ENCODE measurements around the gene ELFN2. TPM values are rescaled to one million over a fixed set of nuclear protein-coding genes. Genes with fewer than 3 reads are reported as not detected.

ELFN2 gene
- total RNA-seq, 3 donors from 2014 or later, result 0.35 to 0.54 TPM; not detected in 1

- DNase-seq (no peak), ATAC-seq (no peak)
- Histone ChIP-seq H3K9me3 (no peaks in the 10 kb centered on the region), H3K36me3 (ENCODE audit: low read depth) (no peaks in the 10 kb centered on the region), H3K4me1 (ENCODE audit: low read depth) (no peaks in the 10 kb centered on the region), H3K4me3 (no peak overlapping the region)
- intact Hi-C loops (cut with DNase I, micrococcal nuclease), result no loop called here
- TF ChIP-seq CTCF (IDR thresholded peaks at IDR 0.05), result no peak
These were observed 92.1 kb downstream of the ELFN2 start for GRCh38 chr22:37334859-37335805.

GRCh38 chr22:37334461-37334858 is 92.8 kb downstream of the ELFN2 start:
- TF ChIP-seq CTCF (IDR thresholded peaks at IDR 0.05), result no peak
- intact Hi-C loops (cut with DNase I, micrococcal nuclease), result no loop called here
- no peaks in the 10 kb centered on the region for H3K4me1 ChIP-seq (ENCODE audit: low read depth)
- ATAC-seq (no peak), DNase-seq (no peak)
- H3K4me3 ChIP-seq, result no peak overlapping the region
- no peaks in the 10 kb centered on the region for H3K36me3 ChIP-seq (ENCODE audit: low read depth)
- H3K9me3 ChIP-seq, result no peaks in the 10 kb centered on the region

GRCh38 chr22:37333724-37334460 is 93.4 kb downstream of the ELFN2 start:
- TF ChIP-seq CTCF (IDR thresholded peaks at IDR 0.05), result no peak
- Histone ChIP-seq H3K9me3 (no peaks in the 10 kb centered on the region), H3K4me3 (no peak overlapping the region), H3K4me1 (ENCODE audit: low read depth) (no peaks in the 10 kb centered on the region), H3K36me3 (ENCODE audit: low read depth) (no peaks in the 10 kb centered on the region)
- DNase-seq (no peak), ATAC-seq (no peak)
- intact Hi-C loops (cut with DNase I, micrococcal nuclease), result no loop called here

- DNase-seq, result no peak
- H3K9me3 ChIP-seq, result no peaks in the 10 kb centered on the region
- no peak for ATAC-seq
- no peak overlapping the region for H3K4me3 ChIP-seq
- intact Hi-C loops (cut with DNase I, micrococcal nuclease), result no loop called here
- H3K4me1 ChIP-seq (ENCODE audit: low read depth), result no peaks in the 10 kb centered on the region
- H3K36me3 ChIP-seq (ENCODE audit: low read depth), result no peaks in the 10 kb centered on the region
- TF ChIP-seq CTCF (IDR thresholded peaks at IDR 0.05), result no peak
These were observed 95.3 kb downstream of the ELFN2 start for GRCh38 chr22:37331856-37332536.

GRCh38 chr22:37331034-37331428 is 96.2 kb downstream of the ELFN2 start:
- no peaks in the 10 kb centered on the region for H3K4me1 ChIP-seq (ENCODE audit: low read depth)
- DNase-seq (no peak), ATAC-seq (peak; percentile 15)
- intact Hi-C loops (cut with DNase I, micrococcal nuclease), result no loop called here
- no peak for TF ChIP-seq CTCF (IDR thresholded peaks at IDR 0.05)
- no peak overlapping the region for H3K4me3 ChIP-seq
- H3K36me3 ChIP-seq (ENCODE audit: low read depth), result no peaks in the 10 kb centered on the region
- no peaks in the 10 kb centered on the region for H3K9me3 ChIP-seq

All from mucosa of descending colon (tissue), 3 donors.